Memory B cell (primary cell): ENCODE results near the gene RASGEF1C.

Source experiments
- ATAC-seq: fragments of 150-1000 bp; cut with Tn5 transposase; 2 replicates; pipeline ENCODE4 v1.10.0; 2021; ENCODE audit warnings: low read depth, mild to moderate bottlenecking, moderate library complexity
- DNase-seq, 2 donors: peaks; one replicate each; pipeline ENCODE4 v3.0.0; 2022; ENCODE audit warnings: low spot score in 2 of 2
- H3K27ac Mint-ChIP-seq: one replicate; pipeline ENCODE4 v1.8.0; 2022; ENCODE audit warnings: mild to moderate bottlenecking, moderate library complexity, mixed read lengths
- H3K27me3 Mint-ChIP-seq: one replicate; pipeline ENCODE4 v1.8.0; 2022; ENCODE audit warnings: mixed read lengths
- H3K36me3 Mint-ChIP-seq: one replicate; pipeline ENCODE4 v1.8.0; 2022; ENCODE audit warnings: mild to moderate bottlenecking, mixed read lengths
- H3K4me1 Mint-ChIP-seq: one replicate; pipeline ENCODE4 v1.8.0; 2022; ENCODE audit warnings: mixed read lengths
- H3K4me3 Mint-ChIP-seq: one replicate; pipeline ENCODE4 v1.8.0; 2022; ENCODE audit warnings: mild to moderate bottlenecking, moderate library complexity, mixed read lengths
- H3K9me3 Mint-ChIP-seq: one replicate; pipeline ENCODE4 v1.8.0; 2022; ENCODE audit warnings: mixed read lengths

RASGEF1C gene

GRCh38 chr5:180071531-180072255 is 137.3 kb downstream of the RASGEF1C start, which contains the start of gene RNF130:
Gene RNF130 (minus strand): TSS chr5:180071759. CDS start chr5:180071702, 57 bp downstream.
- Mint-ChIP-seq H3K4me3 (peak within 1 kb of the TSS; percentile 89), H3K4me1 (peaks cover 24% of the 10 kb centered on the region), H3K9me3 (no peaks in the 10 kb centered on the region), H3K36me3 (no peaks in the 10 kb centered on the region), H3K27ac (peak within 1 kb of the TSS; percentile 61), H3K27me3 (no peaks in the 10 kb centered on the region)
- ATAC-seq (peak; percentile 77), DNase-seq (peak; percentile 82 to 86)

GRCh38 chr5:180070756-180071530 is 138.1 kb downstream of the RASGEF1C start:
- Mint-ChIP-seq H3K27me3 (no peaks in the 10 kb centered on the region), H3K36me3 (no peaks in the 10 kb centered on the region), H3K4me1 (peaks cover 27% of the 10 kb centered on the region), H3K27ac (peak overlapping the region; percentile 52), H3K4me3 (peak overlapping the region; percentile 89), H3K9me3 (no peaks in the 10 kb centered on the region)
- DNase-seq, result no peak
- peak; percentile 37 for ATAC-seq

GRCh38 chr5:180069589-180070247 is 139.3 kb downstream of the RASGEF1C start:
- Mint-ChIP-seq H3K9me3 (no peaks in the 10 kb centered on the region), H3K4me3 (peak overlapping the region; percentile 89), H3K4me1 (peaks cover 28% of the 10 kb centered on the region), H3K27ac (no peak overlapping the region), H3K27me3 (no peaks in the 10 kb centered on the region), H3K36me3 (no peaks in the 10 kb centered on the region)
- DNase-seq, result no peak
- ATAC-seq, result no peak

- Mint-ChIP-seq H3K27ac (no peak overlapping the region), H3K4me3 (no peak overlapping the region), H3K36me3 (no peaks in the 10 kb centered on the region), H3K27me3 (no peaks in the 10 kb centered on the region), H3K9me3 (no peaks in the 10 kb centered on the region), H3K4me1 (peaks cover 28% of the 10 kb centered on the region)
- no peak for ATAC-seq
- no peak for DNase-seq
Measured at GRCh38 chr5:180068519-180069090, 140.4 kb downstream of the RASGEF1C start.

GRCh38 chr5:180067986-180068385 is 141.0 kb downstream of the RASGEF1C start:
- Mint-ChIP-seq H3K4me3 (no peak overlapping the region), H3K9me3 (no peaks in the 10 kb centered on the region), H3K4me1 (peaks cover 30% of the 10 kb centered on the region), H3K36me3 (peaks cover 2% of the 10 kb centered on the region), H3K27ac (no peak overlapping the region), H3K27me3 (peaks cover 2% of the 10 kb centered on the region)
- ATAC-seq, result no peak
- no peak for DNase-seq

- Mint-ChIP-seq H3K36me3 (peaks cover 7% of the 10 kb centered on the region), H3K4me1 (peaks cover 11% of the 10 kb centered on the region), H3K9me3 (no peaks in the 10 kb centered on the region), H3K4me3 (no peak overlapping the region), H3K27ac (no peak overlapping the region), H3K27me3 (peaks cover 2% of the 10 kb centered on the region)
- DNase-seq (no peak), ATAC-seq (no peak)
Measured at GRCh38 chr5:180060192-180060591, 148.8 kb downstream of the RASGEF1C start.

GRCh38 chr5:180059326-180059725 is 149.7 kb downstream of the RASGEF1C start:
- peaks cover 11% of the 10 kb centered on the region for H3K4me1 Mint-ChIP-seq
- H3K4me3 Mint-ChIP-seq, result no peak overlapping the region
- H3K27me3 Mint-ChIP-seq, result peaks cover 2% of the 10 kb centered on the region
- H3K27ac Mint-ChIP-seq, result no peak overlapping the region
- DNase-seq, result no peak
- no peak for ATAC-seq
- peaks cover 7% of the 10 kb centered on the region for H3K36me3 Mint-ChIP-seq
- no peaks in the 10 kb centered on the region for H3K9me3 Mint-ChIP-seq

- Mint-ChIP-seq H3K27me3 (no peaks in the 10 kb centered on the region), H3K4me1 (peaks cover 11% of the 10 kb centered on the region), H3K9me3 (no peaks in the 10 kb centered on the region), H3K27ac (no peak overlapping the region), H3K36me3 (peaks cover 6% of the 10 kb centered on the region), H3K4me3 (no peak overlapping the region)
- DNase-seq, result no peak
- ATAC-seq, result no peak
Measured at GRCh38 chr5:180056153-180056552, 152.9 kb downstream of the RASGEF1C start.

- H3K4me3 Mint-ChIP-seq, result no peak overlapping the region
- no peaks in the 10 kb centered on the region for H3K27me3 Mint-ChIP-seq
- H3K9me3 Mint-ChIP-seq, result no peaks in the 10 kb centered on the region
- H3K27ac Mint-ChIP-seq, result no peak overlapping the region
- ATAC-seq (no peak), DNase-seq (no peak)
- peaks cover 7% of the 10 kb centered on the region for H3K4me1 Mint-ChIP-seq
- H3K36me3 Mint-ChIP-seq, result peaks cover 6% of the 10 kb centered on the region
Measured at GRCh38 chr5:180054226-180054625, 154.8 kb downstream of the RASGEF1C start.

- no peak overlapping the region for H3K27ac Mint-ChIP-seq
- H3K36me3 Mint-ChIP-seq, result peaks cover 2% of the 10 kb centered on the region
- no peak for ATAC-seq
- DNase-seq, result no peak
- peaks cover 4% of the 10 kb centered on the region for H3K4me1 Mint-ChIP-seq
- H3K9me3 Mint-ChIP-seq, result no peaks in the 10 kb centered on the region
- H3K4me3 Mint-ChIP-seq, result no peak overlapping the region
- no peaks in the 10 kb centered on the region for H3K27me3 Mint-ChIP-seq
Measured at GRCh38 chr5:180053061-180053602, 155.9 kb downstream of the RASGEF1C start.

GRCh38 chr5:180052211-180052818 is 156.7 kb downstream of the RASGEF1C start:
- Mint-ChIP-seq H3K4me1 (peaks cover 7% of the 10 kb centered on the region), H3K4me3 (no peak overlapping the region), H3K27me3 (no peaks in the 10 kb centered on the region), H3K27ac (no peak overlapping the region), H3K9me3 (no peaks in the 10 kb centered on the region), H3K36me3 (peaks cover 4% of the 10 kb centered on the region)
- ATAC-seq (no peak), DNase-seq (no peak)
